LNCAP (cell line): ENCODE measurements around the gene RNF151.

Experiments used
- TF ChIP-seq, protein P1 (sequence below): fragments of 450-650 bp; IDR thresholded peaks from 2 replicates; pipeline ENCODE4 v1.5.1; 2017; ENCODE audit warnings: mild to moderate bottlenecking

RNF151 gene

DNA sequence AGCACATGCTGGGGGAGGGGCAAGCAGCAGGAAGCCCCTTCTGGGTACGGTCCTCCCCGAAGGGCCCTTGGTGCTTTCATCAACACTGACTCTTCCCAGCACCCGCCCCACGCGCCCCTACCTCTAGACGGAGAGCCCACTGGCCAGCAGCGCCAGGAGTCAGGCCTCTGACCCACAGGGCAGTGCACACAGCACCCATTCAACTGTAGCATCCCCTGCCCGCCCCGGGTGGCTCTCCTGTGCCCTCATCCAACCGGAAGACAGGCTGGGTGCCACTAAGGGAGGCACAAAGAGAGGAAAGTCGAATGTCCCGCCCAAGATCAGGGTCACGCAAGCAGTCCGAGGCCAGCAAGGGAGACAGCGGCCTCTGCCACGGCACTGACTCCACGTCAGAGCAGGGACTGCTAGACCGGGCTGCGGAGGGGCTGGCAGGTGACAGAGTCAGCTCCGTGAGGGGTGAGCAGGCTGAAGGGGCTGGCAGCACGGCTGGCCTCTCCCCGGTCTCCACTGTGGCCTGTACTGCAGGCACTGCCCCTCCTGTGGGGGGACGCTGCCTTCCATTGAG is 33.5 kb upstream of the RNF151 start:
- TF ChIP-seq, protein P1, sequence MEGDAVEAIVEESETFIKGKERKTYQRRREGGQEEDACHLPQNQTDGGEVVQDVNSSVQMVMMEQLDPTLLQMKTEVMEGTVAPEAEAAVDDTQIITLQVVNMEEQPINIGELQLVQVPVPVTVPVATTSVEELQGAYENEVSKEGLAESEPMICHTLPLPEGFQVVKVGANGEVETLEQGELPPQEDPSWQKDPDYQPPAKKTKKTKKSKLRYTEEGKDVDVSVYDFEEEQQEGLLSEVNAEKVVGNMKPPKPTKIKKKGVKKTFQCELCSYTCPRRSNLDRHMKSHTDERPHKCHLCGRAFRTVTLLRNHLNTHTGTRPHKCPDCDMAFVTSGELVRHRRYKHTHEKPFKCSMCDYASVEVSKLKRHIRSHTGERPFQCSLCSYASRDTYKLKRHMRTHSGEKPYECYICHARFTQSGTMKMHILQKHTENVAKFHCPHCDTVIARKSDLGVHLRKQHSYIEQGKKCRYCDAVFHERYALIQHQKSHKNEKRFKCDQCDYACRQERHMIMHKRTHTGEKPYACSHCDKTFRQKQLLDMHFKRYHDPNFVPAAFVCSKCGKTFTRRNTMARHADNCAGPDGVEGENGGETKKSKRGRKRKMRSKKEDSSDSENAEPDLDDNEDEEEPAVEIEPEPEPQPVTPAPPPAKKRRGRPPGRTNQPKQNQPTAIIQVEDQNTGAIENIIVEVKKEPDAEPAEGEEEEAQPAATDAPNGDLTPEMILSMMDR = no peak

DNA sequence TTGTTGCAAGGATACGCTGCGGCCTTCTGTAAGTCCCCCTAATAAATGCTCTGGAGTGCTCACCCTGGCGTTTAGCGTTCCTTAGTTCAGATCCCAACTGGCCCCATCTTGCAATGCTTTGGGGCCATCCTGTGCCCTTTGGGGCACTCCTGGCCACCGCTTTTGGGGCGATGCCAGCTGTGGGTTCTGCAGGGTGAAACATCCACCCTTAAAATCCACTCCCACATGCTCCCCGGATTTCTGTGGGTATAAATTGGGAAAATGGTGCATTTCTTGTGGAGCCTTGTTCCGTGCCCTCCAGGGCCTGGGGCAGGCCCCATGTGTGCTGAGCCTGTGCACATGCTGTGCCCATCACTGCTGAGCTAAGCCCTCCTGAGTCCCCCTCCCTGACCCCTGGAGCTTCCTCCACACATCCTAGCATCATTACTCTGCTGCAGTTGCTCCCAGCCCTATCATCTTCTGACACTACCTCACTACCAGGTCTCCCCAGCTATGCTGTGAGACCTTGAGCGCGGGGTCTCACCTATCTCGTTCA is 29.6 kb upstream of the RNF151 start:
- TF ChIP-seq, protein P1 = no peak

DNA sequence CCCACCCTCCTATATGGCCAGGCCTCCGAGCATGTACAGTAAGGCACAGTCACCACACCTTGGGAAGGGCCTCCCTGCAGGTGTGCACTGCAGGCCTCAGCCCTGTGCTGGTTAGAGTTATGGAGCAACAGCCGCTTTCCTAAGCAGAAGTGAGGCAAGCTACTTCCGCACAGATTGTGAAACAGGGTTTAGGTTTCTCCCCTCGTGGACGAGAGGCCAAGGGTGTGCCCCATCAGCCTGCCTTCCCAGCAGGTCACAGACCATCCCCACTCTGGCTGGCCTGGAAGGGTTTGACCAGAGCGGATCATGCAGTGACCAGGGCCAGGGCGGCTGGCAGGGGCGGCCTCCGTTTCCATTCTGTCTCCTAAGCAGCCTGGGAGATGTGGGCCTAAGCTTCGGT is 28.3 kb upstream of the RNF151 start:
- TF ChIP-seq, protein P1 = no peak

DNA sequence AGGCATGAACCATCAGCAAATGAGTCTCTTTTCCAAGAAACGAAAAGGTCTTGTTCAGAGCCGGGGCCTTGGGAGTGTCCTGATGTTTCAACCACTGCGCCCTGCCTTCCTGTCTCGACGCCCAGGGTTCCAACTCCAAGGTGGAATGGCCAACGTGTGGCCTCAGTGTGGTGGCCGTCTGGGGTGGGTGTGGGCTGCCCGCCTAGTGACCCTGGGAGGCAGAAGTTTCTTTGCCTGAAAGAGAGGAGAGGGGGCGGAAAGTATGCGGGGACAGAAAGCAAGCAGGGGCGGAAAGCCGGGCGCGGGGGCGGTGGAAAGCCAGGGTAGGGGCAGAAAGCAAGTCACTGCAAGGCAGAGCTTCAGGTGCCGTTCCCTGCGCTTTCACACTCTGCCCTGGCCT is 27.7 kb upstream of the RNF151 start:
- TF ChIP-seq, protein P1 = no peak

DNA sequence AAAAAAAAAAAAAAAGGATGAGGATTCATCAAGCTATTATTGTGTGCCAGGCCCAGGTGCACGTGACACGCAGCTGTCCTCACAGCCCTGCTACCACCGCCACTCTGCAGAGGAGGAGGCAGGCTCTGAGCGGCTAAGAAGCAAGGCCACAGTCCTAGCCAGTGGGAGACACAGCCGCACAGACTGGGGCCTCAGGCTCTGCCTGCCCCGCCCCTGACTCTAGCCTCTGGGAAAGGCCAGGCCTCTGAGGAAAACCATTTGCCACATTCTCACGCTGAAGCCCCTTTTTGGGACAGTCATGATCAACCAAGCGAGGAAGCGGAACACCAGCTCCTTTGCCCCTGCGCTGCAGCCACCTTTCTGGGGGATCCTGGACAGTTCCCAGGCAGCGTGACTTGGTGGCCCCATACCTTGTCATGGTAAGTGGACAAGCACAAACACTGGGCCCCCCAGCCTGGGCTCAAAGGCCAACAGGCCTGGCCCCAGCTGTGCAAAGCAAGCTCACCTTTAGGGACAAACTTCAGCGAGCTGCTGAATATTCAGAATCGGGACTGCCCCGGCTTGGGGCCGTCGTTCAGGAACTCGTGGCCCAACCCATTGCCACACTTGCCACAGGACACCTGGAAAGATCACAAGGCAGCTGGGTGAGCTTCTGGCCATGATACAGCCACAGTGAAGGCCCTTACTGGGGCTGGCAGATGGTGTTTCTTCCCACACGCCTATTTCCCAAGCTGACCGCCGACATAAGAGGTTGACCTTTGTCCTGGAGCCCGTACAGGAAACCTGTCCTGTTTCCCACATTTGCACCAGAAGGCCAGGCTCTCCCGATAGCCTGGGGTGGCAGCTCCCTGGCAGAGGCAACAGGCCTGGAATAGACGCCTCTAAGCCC is 26.1 kb upstream of the RNF151 start:
- TF ChIP-seq, protein P1 = no peak

DNA sequence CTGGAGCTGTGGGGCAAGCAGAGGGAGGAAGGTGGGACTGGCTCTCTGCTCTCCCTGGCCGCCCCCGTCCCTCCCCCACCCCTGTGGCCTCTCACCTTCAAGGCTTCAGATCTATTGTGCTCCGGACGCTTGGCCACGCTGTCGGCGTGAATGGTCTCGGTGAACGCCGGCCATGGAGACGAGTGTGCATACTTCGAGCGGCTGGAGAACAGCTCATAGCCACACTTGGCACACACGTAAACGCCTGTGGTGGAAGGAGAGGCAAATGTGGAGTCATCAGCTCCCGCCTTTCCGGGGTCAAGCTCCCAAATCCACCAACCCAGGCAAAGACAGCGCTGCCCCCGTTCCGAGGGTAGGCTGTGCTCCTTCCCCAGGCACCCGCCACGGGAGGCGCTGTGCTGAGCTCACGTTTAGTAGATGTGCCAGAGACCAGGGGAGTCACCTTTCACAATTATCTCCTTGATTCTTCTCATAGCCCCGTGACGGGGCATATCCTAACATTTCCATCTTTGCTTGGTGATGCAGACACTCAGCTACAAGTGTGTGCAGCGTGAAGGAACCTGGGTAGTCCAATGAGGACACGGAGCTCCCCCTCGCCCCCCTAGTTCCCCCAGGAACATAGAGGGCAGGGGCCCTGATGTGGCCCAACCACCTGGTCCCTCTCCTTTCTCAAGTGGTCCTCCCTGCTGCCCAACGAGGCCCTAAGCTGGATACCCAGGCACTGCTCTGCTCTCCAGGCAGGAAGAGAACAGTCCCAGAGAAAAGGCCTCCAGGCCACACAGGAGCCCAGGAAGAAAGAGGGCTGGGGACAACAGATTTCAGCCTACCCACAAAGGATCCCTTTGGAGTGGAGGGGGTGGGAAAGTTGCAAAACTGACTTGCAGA is 25.3 kb upstream of the RNF151 start:
- TF ChIP-seq, protein P1 = no peak
